ENCODE measurements around the gene CNTNAP2. TPM values are rescaled to one million over a fixed set of nuclear protein-coding genes. Genes with fewer than 3 reads are reported as not detected.

The CNTNAP2 gene
- total and polyA plus RNA-seq, 9 of the 15 experiments (the other 6 are each of a cell fraction or from before 2014, with no cell fraction given), result 0.04 to 0.62 (median 0.09) TPM; not detected in 4

- CTCF ChIA-PET (ENCODE audit: low intra/inter-chr PET ratio), result no interaction called here
- FAIRE-seq (no peak), DNase-seq (ENCODE audit: extremely low read depth in 1 of 4, low spot score in 3 of 4) (no peak), ATAC-seq (no peak)
- no peaks in the 10 kb centered on the region for H4K20me1 ChIP-seq (replicated peaks; ENCODE audit: control insufficient read depth, insufficient read depth, low read length)
- no peaks in the 10 kb centered on the region for H3K4me1 ChIP-seq (replicated peaks in 1 of 2; ENCODE audit: control insufficient read depth in 2 of 2, insufficient read depth in 2 of 2, low read length in 2 of 2)
- POLR2A ChIA-PET, result no interaction called here
- no TSS peak for BruUV-seq (replicated peaks)
- no peak overlapping the region for H2AFZ ChIP-seq (ENCODE audit: low read depth, low read length)
- intact Hi-C loops (cut with micrococcal nuclease) (no loop called here), in situ Hi-C loops (cut with MboI) (no loop called here)
- no peaks in the 10 kb centered on the region for H3K27me3 ChIP-seq (ENCODE audit: control insufficient read depth in 2 of 2, insufficient read depth in 2 of 2, low read length in 2 of 2)
- no peak overlapping the region for H3K4me3 ChIP-seq
- H3K79me2 ChIP-seq (ENCODE audit: control insufficient read depth, insufficient read depth, low read length), result no peaks in the 10 kb centered on the region
- H3K36me3 ChIP-seq (ENCODE audit: control insufficient read depth, insufficient read depth, low read length), result no peaks in the 10 kb centered on the region
- H3K4me2 ChIP-seq (ENCODE audit: insufficient read depth, low read length), result no peak overlapping the region
- H3K9me1 ChIP-seq (ENCODE audit: control insufficient read depth, insufficient read depth, low read length), result no peaks in the 10 kb centered on the region
- H3K9me3 ChIP-seq (replicated peaks; ENCODE audit: control insufficient read depth, insufficient read depth, low read depth, low read length), result no peaks in the 10 kb centered on the region
- H3K27ac ChIP-seq (ENCODE audit: extremely low read depth, low read depth, low read length), result no peak overlapping the region
- TF ChIP-seq E2F8 (IDR thresholded peaks at IDR 0.05; ENCODE audit: low read depth, partially characterized antibody), result no peak
- no peak for TF ChIP-seq CAMTA2 (CRISPR knock-in tag; conservative IDR thresholded peaks at IDR 0.05)
- no peak for TF ChIP-seq DMBX1 (CRISPR knock-in tag; IDR thresholded peaks at IDR 0.05; ENCODE audit: borderline replicate concordance)
- no peak for TF ChIP-seq HMG20A (CRISPR knock-in tag; conservative IDR thresholded peaks at IDR 0.05)
- TF ChIP-seq EGR1 (conservative IDR thresholded peaks at IDR 0.05), result no peak
- no peak for TF ChIP-seq SNIP1 (IDR thresholded peaks at IDR 0.05; ENCODE audit: low read depth)
- TF ChIP-seq MIER1 (IDR thresholded peaks at IDR 0.05; ENCODE audit: low read depth), result no peak
- TF ChIP-seq ZNF23 (CRISPR knock-in tag; IDR thresholded peaks at IDR 0.05), result no peak
- no peak for TF ChIP-seq NR0B1 (IDR thresholded peaks at IDR 0.05; ENCODE audit: partially characterized antibody)
- no peak for TF ChIP-seq SMARCA4 (IDR thresholded peaks at IDR 0.05)
- TF ChIP-seq ZNF408 (CRISPR knock-in tag; IDR thresholded peaks at IDR 0.05; ENCODE audit: low read depth), result no peak
- TF ChIP-seq ZBTB9 (CRISPR knock-in tag; IDR thresholded peaks at IDR 0.05), result no peak
- TF ChIP-seq KAT7 (CRISPR knock-in tag; IDR thresholded peaks at IDR 0.05; ENCODE audit: borderline replicate concordance), result no peak
- TF ChIP-seq SMAD2 (IDR thresholded peaks at IDR 0.05; ENCODE audit: low read depth, low read length), result no peak
- no peak for TF ChIP-seq RFX1 (IDR thresholded peaks at IDR 0.05)
- no peak for TF ChIP-seq YY1 (IDR thresholded peaks at IDR 0.05; ENCODE audit: borderline replicate concordance in 1 of 3, control insufficient read depth in 1 of 3, extremely low read depth in 1 of 3, insufficient read depth in 3 of 3, insufficient read length in 1 of 3, insufficient replicate concordance in 2 of 3, low read depth in 1 of 3, low read length in 2 of 3)
- no peak for TF ChIP-seq ZNF668 (CRISPR knock-in tag; IDR thresholded peaks at IDR 0.05)
- H3K9ac ChIP-seq (ENCODE audit: insufficient read depth in 1 of 2, low read depth in 2 of 2, low read length in 2 of 2), result no peak overlapping the region
- under 1% methylated on average over 8 of the region's 8 CpGs for WGBS (ENCODE audit: insufficient coverage, low coverage, missing lambda C conversion rate)
These were observed 786.1 kb downstream of the CNTNAP2 start for GRCh38 chr7:146902728-146903127.
